KOPT-K1 (cell line): ENCODE results near the gene ANKRD9.

ENCODE experiments used
- H3K27ac ChIP-seq: fragments of 200-600 bp; sonication (generic); 2 replicates; pipeline ENCODE4 v1.5.1; 2016; ENCODE audit warnings: antibody characterized with exemption, mild to moderate bottlenecking, low read depth, low read length; ENCODE audit not compliant: poor library complexity, severe bottlenecking
- H3K36me3 ChIP-seq: fragments of 200-600 bp; sonication (generic); 2 replicates; pipeline ENCODE4 v1.5.1; 2017; ENCODE audit warnings: antibody characterized with exemption, mild to moderate bottlenecking, low read length, moderate library complexity; ENCODE audit not compliant: insufficient read depth
- H3K9me3 ChIP-seq: fragments of 200-600 bp; sonication (generic); 2 replicates; pipeline ENCODE4 v1.5.1; 2017; ENCODE audit warnings: antibody characterized with exemption, low read length, mild to moderate bottlenecking; ENCODE audit not compliant: insufficient read depth, poor library complexity, severe bottlenecking

ANKRD9 gene

GRCh38 chr14:102508410-102508773 is 1.2 kb downstream of the ANKRD9 start:
- H3K9me3 ChIP-seq, result no peaks in the 10 kb centered on the region
- no peaks in the 10 kb centered on the region for H3K36me3 ChIP-seq
- H3K27ac ChIP-seq, result no peak overlapping the region

DNA sequence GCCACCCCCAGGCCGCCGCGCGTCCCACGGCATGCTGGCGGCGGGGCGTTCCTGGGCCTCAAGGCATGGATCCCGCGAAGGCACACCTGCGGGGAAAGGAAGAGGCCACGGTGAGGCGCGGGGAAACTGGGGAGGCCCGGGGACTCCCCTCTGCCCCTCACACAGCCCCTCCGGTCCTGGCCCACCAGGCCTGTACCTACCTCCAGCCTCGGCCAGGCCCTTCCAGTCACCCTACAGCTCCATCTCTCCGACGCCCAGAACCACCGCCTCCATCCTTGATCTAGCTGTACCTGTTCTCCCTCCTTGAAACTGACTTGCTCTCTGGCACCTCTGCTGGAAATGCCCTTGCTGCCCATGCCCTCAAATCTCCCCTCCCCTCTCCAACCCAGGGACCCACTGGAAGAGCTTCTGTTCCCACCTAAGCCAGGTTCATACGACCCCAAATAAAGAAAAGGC is 1.7 kb downstream of the ANKRD9 start:
- H3K9me3 ChIP-seq, result no peaks in the 10 kb centered on the region
- H3K27ac ChIP-seq, result no peak overlapping the region
- no peaks in the 10 kb centered on the region for H3K36me3 ChIP-seq

DNA sequence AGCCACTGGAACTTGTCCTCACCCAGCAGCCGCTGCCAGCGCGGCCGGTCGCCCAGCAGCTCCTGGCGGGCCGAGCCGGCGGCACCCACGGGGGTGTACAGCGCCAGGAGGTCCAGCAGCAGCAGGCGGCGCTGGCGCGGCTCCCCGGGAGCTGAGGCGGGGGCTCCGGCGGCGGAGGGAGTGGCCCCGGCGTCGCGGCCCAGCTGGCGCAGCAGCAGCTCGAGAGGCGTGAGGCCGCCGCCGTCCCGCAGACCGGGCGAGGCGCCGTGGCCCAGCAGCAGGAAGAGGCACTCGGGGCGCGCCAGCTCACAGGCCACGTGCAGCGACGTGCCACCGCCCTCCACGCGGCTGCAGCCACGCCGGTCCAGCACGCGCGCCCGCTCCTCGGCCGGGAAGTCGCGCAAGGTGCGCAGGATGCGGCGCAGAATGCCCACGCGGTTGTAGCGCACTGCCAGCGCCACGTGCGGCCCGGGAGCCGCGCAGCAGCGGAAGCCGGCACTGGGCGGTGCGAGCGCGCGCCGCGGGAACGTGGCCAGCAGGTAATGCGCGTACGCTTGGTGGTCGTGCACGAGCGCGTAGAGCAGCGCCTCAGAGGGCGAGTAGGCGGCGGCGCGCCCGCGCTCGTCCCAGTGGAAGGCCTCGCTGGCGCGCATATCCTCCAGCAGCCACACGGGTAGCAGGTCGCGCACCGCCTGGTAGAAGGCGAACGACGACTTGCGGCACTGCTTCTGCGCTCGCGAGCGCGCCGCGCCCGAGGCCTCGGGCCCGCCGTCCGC is 2.3 kb downstream of the ANKRD9 start:
- no peak overlapping the region for H3K27ac ChIP-seq
- H3K36me3 ChIP-seq, result no peaks in the 10 kb centered on the region
- H3K9me3 ChIP-seq, result no peaks in the 10 kb centered on the region

DNA sequence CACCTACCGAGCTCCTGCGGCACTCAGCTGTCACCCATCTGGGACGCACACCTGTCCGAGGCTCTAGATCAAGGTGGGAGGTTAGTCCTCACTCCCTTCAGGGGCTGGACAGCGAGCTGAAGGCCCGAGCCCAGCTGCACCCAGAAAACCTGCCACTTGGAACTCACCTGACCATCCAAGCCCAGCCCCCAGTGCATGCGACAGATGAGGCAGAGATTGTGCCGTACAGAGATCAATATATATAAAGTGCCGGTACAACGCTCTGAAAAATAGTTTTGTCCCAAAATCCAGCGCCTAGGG is 3.0 kb downstream of the ANKRD9 start:
- H3K27ac ChIP-seq, result no peak overlapping the region
- no peaks in the 10 kb centered on the region for H3K9me3 ChIP-seq
- H3K36me3 ChIP-seq, result no peaks in the 10 kb centered on the region

DNA sequence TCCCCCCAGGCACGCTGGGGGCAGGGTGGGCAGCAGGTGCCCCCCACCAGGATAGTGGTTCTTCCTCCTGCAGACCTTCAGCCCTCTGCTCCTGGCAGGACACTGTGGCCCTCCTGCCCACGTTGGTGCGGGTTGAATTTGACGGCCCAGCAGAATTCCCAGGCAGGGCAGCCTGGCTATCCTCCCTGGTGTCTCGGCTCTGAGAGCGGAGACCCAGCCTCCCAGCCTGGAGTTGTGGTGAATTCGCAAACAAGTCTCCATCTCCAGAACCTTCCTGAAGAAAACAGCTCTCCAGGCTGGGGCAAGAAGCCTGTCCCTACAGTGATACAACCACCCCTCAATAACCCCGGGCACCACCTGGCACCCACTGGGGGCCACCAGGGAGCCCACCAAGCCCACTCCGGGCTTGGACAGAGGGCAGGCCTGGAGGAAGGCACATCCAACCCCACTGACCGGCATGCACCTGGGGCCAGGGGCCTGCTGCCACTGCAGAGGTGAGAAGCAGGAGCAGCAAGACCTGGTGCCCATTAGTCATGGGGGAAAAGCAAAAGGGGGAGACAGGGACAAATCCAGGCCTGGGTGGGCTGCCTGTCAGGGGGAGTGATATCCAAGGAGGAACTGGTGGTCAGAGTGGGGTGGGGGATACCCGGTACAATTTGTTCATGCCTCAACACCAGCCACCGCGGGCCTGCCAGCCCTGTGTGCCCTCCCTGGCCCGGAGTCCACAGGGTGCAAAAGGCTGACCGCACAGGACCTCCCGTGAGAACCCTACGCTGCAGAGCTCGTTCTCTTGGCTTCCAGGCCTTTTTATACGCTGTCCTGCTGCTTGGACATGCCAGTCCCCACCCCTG is 3.6 kb downstream of the ANKRD9 start:
- no peak overlapping the region for H3K27ac ChIP-seq
- H3K9me3 ChIP-seq, result no peaks in the 10 kb centered on the region
- H3K36me3 ChIP-seq, result no peaks in the 10 kb centered on the region

DNA sequence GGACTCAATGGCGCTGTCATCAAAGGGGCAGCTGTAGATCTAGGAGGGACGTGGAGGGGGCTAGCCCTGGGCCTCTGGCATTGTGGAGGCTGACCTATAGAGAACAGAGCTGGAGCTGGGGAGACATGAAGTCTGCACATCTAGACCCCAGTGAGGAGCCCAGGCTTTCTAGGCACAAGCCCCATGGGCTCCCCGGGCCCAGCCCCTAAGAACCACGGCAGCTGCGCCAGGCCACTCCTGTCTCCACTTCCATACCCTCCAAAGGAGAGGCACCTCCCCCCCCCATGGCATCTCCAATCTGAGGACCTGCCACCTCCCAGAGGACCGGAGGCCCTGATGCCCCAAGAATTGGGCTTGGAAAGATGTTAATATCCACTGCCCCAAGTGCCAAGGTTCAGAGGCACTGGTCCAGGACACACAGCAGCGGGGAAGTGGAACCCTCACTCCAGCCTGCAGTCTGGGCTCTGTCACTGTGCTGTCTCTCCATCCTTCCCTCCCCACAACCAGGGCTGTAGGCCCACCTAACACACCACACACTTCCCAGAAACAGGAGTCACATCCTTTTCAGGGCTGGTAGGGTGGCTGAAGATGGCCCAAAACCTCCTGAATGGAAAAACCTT is 4.5 kb downstream of the ANKRD9 start:
- Histone ChIP-seq H3K9me3 (no peaks in the 10 kb centered on the region), H3K36me3 (peaks cover 5% of the 10 kb centered on the region; the same call in 1 of the 2 replicates), H3K27ac (no peak overlapping the region)

DNA sequence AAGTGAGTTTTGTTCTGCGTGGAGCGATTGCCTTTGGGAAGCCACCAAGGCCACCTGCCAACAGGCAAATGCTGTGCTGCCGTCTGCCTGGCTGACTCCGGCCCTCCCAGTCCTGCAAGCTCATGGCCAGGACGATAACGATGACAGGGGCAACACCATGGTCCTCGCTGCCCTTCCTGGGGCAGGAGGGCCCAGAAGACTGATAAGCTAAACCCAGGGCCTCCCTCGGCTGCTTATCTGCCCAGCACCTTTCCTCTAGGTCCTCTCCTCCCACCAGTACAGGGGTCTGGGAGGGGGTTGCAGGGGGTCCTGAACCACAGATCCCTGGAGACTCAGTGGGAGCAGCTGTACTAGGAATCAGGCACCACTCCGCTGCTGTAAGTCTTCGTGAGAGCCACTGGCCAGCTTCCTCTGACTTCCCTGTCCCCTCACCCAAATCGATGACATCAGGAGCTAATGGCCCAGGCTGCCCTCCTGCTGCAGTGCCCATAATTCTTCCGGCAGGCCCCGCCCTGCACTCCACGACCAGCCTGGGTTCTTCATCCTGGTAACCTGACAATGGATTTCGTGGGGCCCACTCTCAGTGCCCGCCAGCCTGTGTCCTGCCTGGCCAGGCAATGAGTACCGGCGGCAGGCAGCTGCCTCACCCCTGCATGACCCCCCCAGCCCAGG is 5.1 kb downstream of the ANKRD9 start:
- peaks cover 5% of the 10 kb centered on the region; the same call in 1 of the 2 replicates for H3K36me3 ChIP-seq
- H3K27ac ChIP-seq, result no peak overlapping the region
- H3K9me3 ChIP-seq, result no peaks in the 10 kb centered on the region

- no peaks in the 10 kb centered on the region for H3K9me3 ChIP-seq
- H3K36me3 ChIP-seq, result peaks cover 6% of the 10 kb centered on the region; the same call in 1 of the 2 replicates
- no peak overlapping the region for H3K27ac ChIP-seq
Observed at GRCh38 chr14:102503641-102504327, 5.8 kb downstream of the ANKRD9 start.

GRCh38 chr14:102502571-102502970 is 7.0 kb downstream of the ANKRD9 start:
- Histone ChIP-seq H3K27ac (no peak overlapping the region), H3K9me3 (no peaks in the 10 kb centered on the region), H3K36me3 (peaks cover 13% of the 10 kb centered on the region; the same call in 1 of the 2 replicates)

DNA sequence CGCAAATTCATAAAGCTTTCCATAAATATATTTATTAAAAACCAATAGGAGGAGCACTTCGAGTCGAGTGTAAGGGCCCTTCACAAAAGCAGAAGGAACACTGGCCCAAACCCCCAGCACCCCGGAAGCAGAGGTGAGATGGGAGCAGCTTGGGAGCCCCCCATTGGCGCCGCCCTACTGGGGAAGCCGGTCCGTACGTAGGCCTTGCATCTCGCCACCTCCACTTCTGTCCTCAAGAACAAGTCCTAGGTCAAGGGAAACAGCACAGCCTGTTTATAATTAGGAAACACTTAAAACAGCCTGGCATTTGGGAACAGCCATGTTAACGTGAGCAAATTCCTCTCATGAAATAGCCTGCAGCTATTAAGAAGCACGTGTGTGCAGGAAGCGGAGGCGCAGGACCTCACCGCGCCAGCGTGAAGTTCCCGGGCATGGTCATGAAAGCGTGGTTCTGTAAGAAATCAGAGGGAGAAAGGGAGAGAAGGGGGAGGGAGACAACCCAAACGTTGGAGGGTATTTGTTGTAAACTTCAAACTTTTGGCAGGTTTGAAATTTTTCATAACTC is 7.7 kb downstream of the ANKRD9 start:
- Histone ChIP-seq H3K36me3 (peaks cover 13% of the 10 kb centered on the region; the same call in 1 of the 2 replicates), H3K9me3 (no peaks in the 10 kb centered on the region), H3K27ac (no peak overlapping the region)

GRCh38 chr14:102500713-102501112 is 8.9 kb downstream of the ANKRD9 start:
- Histone ChIP-seq H3K9me3 (no peaks in the 10 kb centered on the region), H3K27ac (no peak overlapping the region), H3K36me3 (peaks cover 13% of the 10 kb centered on the region; the same call in 1 of the 2 replicates)

- H3K9me3 ChIP-seq, result no peaks in the 10 kb centered on the region
- no peak overlapping the region for H3K27ac ChIP-seq
- peaks cover 13% of the 10 kb centered on the region; the same call in 1 of the 2 replicates for H3K36me3 ChIP-seq
Observed at GRCh38 chr14:102500158-102500662, 9.4 kb downstream of the ANKRD9 start.

- Histone ChIP-seq H3K27ac (no peak overlapping the region), H3K36me3 (peaks cover 13% of the 10 kb centered on the region; the same call in 1 of the 2 replicates), H3K9me3 (no peaks in the 10 kb centered on the region)
Observed at GRCh38 chr14:102499401-102500157, 10.0 kb downstream of the ANKRD9 start.
